K562 (cell line): ENCODE data around the gene GEMIN8. TPM values are rescaled to one million over a fixed set of nuclear protein-coding genes. Genes with fewer than 3 reads are reported as not detected.

Experiments
- DEAF1 ChIP-seq: fragments of 450-650 bp; formaldehyde crosslinking; IDR thresholded peaks from 2 replicates; pipeline ENCODE4 v1.4.0; 2020; ENCODE audit warnings: mild to moderate bottlenecking, moderate library complexity
- polyA plus RNA-seq, 8 experiments: library from polyadenylated mRNA; depleted of rRNA in 4 of 8; stranded (reverse) in 5 of 8; unstranded in 3 of 8; fragments of >200 nt; fragmentation: Nextera tagmentation in 2 of 8; fragmentation: Illumina TruSeq in 1 of 8; extraction: Ambion mirVana in 2 of 8; extraction: Trizol in 1 of 8; gene quantifications; 2 replicates each; pipeline versions ENCODE4 v1.2.1 to v1.2.3, GENCODE V29; 2011 to 2014; ENCODE audit warnings: inconsistent platforms in 1 of 8, missing spikeins in 1 of 8
- total RNA-seq, 7 experiments: library from RNA; depleted of rRNA in 6 of 7; stranded (reverse); fragments of >200 nt in 6 of 7; fragmentation: Illumina TruSeq in 2 of 7; extraction: Trizol in 2 of 7; gene quantifications; 2 replicates each; pipeline versions ENCODE4 v1.2.1 to v1.2.3, GENCODE V29; 2011 to 2021; ENCODE audit warnings: low replicate concordance in 1 of 7
- TF ChIP-seq, protein P1 (sequence below), 2 experiments: fragments of 450-650 bp; formaldehyde crosslinking in 1 of 2; IDR thresholded peaks; 2 replicates each; pipeline versions ENCODE4 v1.4.0 to v1.6.1; 2014 to 2020; ENCODE audit warnings: mild to moderate bottlenecking in 2 of 2, borderline replicate concordance in 1 of 2, low read depth in 1 of 2

GEMIN8 gene
- total and polyA plus RNA-seq, 9 of the 15 experiments (the other 6 are each of a cell fraction or from before 2014, with no cell fraction given): 10.9 to 29.1 (median 16.9) TPM

DNA sequence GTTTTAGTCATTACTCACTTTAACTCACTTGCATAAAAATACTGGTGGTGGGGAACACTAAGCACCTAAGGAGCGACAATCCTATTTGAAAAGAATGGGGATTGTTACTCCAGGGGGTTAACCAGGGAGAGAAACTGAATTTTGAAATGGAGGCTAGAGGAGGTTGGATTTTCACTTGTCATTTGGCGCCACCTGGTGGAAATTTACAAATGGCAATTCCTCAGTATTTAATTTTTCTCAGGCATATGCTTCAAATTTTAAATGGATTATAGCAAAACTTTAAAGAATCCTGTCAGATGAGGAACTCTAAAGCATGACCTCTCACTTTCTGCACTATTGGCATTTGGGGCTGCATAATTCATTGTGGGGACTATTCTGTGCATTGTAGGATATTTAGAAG, 2.7 kb upstream of the GEMIN8 start (continued):
- TF ChIP-seq, protein P1, sequence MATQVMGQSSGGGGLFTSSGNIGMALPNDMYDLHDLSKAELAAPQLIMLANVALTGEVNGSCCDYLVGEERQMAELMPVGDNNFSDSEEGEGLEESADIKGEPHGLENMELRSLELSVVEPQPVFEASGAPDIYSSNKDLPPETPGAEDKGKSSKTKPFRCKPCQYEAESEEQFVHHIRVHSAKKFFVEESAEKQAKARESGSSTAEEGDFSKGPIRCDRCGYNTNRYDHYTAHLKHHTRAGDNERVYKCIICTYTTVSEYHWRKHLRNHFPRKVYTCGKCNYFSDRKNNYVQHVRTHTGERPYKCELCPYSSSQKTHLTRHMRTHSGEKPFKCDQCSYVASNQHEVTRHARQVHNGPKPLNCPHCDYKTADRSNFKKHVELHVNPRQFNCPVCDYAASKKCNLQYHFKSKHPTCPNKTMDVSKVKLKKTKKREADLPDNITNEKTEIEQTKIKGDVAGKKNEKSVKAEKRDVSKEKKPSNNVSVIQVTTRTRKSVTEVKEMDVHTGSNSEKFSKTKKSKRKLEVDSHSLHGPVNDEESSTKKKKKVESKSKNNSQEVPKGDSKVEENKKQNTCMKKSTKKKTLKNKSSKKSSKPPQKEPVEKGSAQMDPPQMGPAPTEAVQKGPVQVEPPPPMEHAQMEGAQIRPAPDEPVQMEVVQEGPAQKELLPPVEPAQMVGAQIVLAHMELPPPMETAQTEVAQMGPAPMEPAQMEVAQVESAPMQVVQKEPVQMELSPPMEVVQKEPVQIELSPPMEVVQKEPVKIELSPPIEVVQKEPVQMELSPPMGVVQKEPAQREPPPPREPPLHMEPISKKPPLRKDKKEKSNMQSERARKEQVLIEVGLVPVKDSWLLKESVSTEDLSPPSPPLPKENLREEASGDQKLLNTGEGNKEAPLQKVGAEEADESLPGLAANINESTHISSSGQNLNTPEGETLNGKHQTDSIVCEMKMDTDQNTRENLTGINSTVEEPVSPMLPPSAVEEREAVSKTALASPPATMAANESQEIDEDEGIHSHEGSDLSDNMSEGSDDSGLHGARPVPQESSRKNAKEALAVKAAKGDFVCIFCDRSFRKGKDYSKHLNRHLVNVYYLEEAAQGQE (IDR thresholded peaks at IDR 0.05; ENCODE audit: borderline replicate concordance): peak; percentile 76
- TF ChIP-seq, protein P1 (CRISPR knock-in tag; IDR thresholded peaks at IDR 0.05; ENCODE audit: low read depth): no peak
- peak; percentile 77; the same call in 1 of the 2 replicates for TF ChIP-seq DEAF1
- TF ChIP-seq, all 486 proteins: peak for 7
